Measurements from ENCODE around the gene NCEH1.

The NCEH1 gene

DNA sequence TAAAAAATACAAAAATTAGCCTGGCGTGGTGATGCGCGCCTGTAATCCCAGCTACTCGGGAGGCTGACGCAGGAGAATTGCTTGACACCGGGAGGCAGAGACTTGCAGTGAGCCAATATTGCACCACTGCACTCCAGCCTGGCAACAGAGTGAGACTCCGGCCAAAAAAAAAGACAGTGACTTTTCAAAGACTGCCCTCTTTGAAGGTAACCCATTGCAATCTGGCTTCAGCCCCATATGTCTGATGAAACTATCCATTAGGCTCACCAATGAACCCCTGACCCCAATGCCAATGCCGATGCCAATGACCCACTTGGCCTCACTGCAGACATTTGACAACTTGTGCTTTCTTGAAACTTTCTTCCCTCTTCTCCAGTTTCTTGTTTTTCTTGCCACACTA, 54.3 kb downstream of the NCEH1 start:
- TF ChIP-seq, protein P1, sequence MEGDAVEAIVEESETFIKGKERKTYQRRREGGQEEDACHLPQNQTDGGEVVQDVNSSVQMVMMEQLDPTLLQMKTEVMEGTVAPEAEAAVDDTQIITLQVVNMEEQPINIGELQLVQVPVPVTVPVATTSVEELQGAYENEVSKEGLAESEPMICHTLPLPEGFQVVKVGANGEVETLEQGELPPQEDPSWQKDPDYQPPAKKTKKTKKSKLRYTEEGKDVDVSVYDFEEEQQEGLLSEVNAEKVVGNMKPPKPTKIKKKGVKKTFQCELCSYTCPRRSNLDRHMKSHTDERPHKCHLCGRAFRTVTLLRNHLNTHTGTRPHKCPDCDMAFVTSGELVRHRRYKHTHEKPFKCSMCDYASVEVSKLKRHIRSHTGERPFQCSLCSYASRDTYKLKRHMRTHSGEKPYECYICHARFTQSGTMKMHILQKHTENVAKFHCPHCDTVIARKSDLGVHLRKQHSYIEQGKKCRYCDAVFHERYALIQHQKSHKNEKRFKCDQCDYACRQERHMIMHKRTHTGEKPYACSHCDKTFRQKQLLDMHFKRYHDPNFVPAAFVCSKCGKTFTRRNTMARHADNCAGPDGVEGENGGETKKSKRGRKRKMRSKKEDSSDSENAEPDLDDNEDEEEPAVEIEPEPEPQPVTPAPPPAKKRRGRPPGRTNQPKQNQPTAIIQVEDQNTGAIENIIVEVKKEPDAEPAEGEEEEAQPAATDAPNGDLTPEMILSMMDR (IDR thresholded peaks at IDR 0.05; ENCODE audit: borderline replicate concordance, control extremely low read depth, extremely low read depth, insufficient read depth, missing control alignments), result no peak
- in situ Hi-C loops (cut with MboI; ENCODE audit: low sequenced_read_pairs, unreplicated experiment), result no loop called here
- DNase-seq (ENCODE audit: low spot score), result no peak

- no peak for DNase-seq (ENCODE audit: low spot score)
- in situ Hi-C loops (cut with MboI; ENCODE audit: low sequenced_read_pairs, unreplicated experiment), result no loop called here
- TF ChIP-seq, protein P1 (IDR thresholded peaks at IDR 0.05; ENCODE audit: borderline replicate concordance, control extremely low read depth, extremely low read depth, insufficient read depth, missing control alignments), result no peak
Observed at GRCh38 chr3:172655388-172655787, 55.5 kb downstream of the NCEH1 start.

DNA sequence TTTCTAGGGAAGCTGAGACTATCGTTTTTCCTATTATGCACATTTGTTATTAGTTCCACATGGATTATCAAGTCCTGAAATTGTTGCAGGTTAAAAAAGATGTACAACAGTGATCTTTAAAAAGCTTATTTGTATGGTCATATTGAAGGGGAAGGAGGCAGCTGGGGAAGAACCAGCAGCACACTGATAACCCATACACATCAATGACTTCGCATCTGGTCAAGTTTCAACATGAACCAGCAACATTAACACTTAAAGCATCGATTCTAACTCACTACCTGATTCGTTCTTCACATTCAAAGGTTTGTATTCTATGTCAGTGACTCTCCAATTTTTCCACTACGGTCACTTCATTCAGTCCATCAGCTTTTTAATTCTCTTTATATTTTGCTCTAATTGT, 56.4 kb downstream of the NCEH1 start:
- DNase-seq (ENCODE audit: low spot score), result no peak
- in situ Hi-C loops (cut with MboI; ENCODE audit: low sequenced_read_pairs, unreplicated experiment), result no loop called here
- TF ChIP-seq, protein P1 (IDR thresholded peaks at IDR 0.05; ENCODE audit: borderline replicate concordance, control extremely low read depth, extremely low read depth, insufficient read depth, missing control alignments), result no peak

- no peak for DNase-seq (ENCODE audit: low spot score)
- TF ChIP-seq, protein P1 (IDR thresholded peaks at IDR 0.05; ENCODE audit: borderline replicate concordance, control extremely low read depth, extremely low read depth, insufficient read depth, missing control alignments), result no peak
- in situ Hi-C loops (cut with MboI; ENCODE audit: low sequenced_read_pairs, unreplicated experiment), result no loop called here
Observed at GRCh38 chr3:172653004-172653572, 57.8 kb downstream of the NCEH1 start.

- TF ChIP-seq, protein P1 (IDR thresholded peaks at IDR 0.05; ENCODE audit: borderline replicate concordance, control extremely low read depth, extremely low read depth, insufficient read depth, missing control alignments), result no peak
- DNase-seq (ENCODE audit: low spot score), result no peak
- in situ Hi-C loops (cut with MboI; ENCODE audit: low sequenced_read_pairs, unreplicated experiment), result no loop called here
Observed at GRCh38 chr3:172651936-172652625, 58.8 kb downstream of the NCEH1 start.

GRCh38 chr3:172649987-172650386, 60.9 kb downstream of the NCEH1 start:
- TF ChIP-seq, protein P1 (IDR thresholded peaks at IDR 0.05; ENCODE audit: borderline replicate concordance, control extremely low read depth, extremely low read depth, insufficient read depth, missing control alignments), result no peak
- in situ Hi-C loops (cut with MboI; ENCODE audit: low sequenced_read_pairs, unreplicated experiment), result no loop called here
- DNase-seq (ENCODE audit: low spot score), result no peak

Measured in GM13976 (cell line).